NCI-H128 (cell line): ENCODE measurements around the gene CDK19.

ENCODE experiments used
- DNase-seq: peaks from one replicate; lab custom pipeline; 2025; ENCODE audit not compliant: unreplicated experiment; lab: John Stamatoyannopoulos, UW

The CDK19 gene

DNA sequence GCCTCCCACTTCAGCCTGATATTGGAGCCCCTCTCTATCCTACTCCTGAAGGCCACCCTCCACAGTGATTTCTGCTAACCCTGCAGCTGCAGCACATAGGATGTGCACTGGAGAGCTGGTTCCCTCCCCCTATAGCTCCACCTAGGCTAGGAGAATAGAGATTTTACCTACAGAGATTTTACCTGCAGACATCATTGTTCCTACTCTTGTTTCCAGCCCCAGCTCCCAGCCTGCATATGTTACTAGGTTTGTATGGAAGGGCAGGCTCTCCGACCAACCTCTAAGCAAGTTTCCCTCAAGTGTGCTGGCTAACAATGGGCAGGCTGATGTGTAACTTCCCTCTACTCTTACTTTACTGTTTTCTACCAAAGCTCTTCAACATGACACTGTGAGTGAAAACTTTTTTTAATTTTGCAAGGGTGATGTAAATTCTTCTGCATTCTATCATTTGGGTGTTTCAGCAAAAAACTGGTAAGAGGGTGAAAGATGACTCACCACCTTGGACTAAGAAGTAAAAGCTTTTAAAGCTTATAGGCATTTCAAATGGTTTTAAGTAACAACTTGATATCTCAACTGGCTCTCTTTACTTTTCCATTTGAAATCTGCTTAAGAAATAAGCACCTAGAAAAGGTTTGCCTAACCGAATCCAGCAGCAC is 106.8 kb downstream of the CDK19 start:
- no peak for DNase-seq

DNA sequence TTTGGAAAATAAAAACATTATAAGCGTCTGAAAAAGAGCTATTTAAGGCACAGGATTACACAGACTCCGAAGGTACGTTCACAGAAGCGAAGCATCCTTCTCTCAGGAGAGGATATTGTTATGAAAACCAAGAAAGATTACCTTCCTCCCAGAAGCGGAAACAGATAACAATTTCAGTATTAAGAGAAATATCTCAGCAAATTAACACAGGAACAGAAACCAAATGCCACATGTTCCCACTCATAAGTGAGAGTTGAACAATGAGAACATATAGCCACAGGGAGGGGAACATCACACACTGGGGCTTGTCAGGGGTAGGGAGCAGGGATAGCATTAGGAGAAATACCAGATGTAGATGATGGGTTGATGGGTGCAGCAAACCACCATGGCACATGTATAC is 109.7 kb downstream of the CDK19 start:
- DNase-seq: no peak

DNA sequence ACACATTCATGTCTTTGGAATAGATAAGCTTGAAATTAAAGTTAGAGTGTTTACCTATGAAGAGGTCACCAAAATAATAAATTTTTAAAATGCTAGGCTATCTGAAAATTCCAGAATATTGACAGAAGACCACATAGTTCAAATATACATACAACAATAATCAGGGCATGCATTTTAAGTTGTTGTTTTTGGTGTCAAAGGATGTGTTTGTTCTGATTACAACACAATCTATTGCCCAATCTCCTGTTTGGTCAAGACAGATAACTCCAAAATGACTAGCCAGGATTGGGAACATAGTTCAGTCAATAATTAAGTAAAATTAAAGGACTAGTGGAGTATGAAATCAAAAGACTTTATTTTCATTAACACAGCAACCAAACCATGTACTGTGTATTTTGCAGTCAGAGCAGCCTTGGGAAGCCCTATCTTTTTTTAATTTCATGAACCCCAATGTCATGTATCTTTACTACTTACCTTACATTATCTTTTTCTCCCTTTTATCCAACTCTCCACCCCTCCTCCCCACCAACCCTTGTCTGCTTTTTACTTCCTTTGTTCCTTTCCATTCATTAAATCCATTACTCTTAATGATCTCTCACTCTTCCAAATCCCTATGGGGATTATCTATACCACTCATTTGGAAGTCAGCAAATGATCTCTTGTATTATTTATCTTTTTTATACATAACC is 111.2 kb downstream of the CDK19 start:
- DNase-seq: no peak

DNA sequence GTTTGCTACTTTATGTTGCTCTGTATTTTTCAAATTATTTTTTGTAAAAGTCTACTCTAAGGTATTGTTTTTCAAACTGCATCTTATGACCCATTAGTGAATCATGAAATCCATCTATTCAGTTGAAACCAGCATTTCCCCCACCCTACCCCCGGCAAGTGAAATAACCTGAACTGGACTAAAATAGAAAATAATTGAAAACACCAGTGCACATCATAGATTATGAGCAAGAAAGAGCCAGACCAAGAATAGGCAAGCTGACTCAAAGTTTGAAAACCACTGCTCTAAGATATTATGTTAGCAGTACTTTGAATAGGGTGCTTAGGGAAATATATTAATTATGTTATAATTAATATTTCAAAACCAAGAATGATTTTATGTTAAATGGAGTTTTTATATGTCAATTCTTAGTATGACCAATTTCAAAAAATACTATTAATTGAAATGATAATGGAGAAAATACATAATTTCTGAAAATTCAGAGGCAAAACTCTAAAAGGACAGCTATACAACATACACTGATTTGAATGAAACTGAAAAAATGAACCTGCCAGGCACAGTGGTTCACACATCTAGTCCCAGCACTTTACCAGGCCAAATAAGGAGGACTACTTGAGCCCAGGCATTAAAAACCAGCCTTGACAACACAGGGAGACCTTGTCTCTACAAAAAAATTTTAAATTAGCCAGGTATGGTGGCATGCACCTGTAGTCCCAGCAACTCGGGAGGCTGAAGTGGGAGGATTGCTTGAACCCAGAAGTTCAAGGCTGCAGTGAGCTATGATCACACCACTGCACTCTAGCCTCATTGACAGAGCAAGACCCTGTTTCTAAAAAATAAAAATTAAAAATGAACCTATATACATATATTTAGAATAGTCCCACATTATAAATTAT is 112.0 kb downstream of the CDK19 start:
- no peak for DNase-seq

DNA sequence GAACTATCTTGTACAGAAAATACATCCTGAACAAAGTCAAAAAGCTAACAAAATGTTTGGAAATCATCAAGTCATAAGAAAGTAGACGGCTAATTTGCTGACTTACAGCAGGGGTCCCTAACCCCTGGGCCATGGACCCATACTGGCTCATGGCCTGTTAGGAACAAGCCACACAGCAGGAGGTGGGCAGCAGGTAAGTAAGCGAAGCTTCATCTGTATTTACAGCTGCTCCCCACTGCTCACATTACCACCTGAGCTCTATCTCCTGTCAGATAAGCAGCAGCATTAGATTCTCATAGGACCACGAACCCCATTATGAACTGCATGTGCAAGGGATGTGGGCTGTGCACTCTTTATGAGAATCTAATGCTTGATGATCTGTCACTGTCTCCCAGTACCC is 115.5 kb downstream of the CDK19 start:
- DNase-seq: no peak

DNA sequence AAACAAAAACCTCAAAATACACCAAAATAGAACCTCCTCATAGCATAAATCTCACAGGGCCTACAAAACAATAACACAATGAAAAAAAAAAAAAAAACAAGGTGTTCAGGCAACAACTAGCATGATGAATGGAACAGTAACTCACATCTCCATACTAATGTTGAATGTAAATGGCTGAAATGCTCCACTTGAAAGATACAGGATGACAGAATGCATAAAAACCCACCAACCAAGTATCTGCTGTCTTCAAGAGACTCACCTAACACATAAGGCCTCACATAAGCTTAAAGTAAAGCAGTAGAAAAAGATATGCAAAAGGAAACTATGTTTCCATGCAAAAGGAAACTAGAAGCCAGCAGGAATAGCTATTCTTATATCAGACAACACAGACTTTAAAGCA is 121.3 kb downstream of the CDK19 start:
- no peak for DNase-seq

DNA sequence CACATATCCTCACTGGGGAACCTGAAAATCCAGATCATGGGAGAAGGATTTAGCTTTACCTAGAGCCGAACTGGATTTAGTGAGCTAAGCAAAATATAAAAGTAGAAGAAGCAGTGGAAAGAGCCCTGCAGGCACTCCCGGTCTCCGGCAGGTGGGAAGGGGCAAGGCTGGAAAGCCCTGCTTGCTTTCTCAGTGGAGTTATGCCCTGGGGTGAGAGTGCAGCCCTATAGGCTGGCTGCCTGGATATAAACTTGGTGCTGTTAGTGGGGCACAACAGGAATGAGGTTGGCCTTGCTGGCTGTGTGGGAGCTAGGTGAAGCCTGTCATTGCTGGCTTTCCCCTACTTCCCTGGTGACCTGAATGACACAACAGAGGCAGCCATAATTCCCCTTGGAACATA is 122.0 kb downstream of the CDK19 start:
- DNase-seq: no peak

DNA sequence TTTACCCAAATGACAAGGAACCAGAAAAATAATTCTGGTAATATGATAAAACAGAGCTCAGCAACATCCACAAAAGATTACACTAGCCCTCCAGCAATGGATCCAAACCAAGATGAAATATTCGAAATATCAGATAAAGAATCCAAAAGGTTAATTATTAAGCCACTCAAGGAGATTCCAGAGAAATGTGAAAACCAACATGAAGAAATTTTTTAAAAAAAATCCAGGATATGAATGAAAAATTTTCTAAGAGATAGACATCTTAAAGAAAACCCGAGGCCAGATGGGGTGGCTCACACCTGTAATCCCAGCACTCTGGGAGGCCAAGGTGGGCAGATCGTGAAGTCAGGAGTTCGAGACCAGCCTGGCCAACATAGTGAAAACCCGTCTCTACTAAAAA is 124.4 kb downstream of the CDK19 start:
- no peak for DNase-seq

DNA sequence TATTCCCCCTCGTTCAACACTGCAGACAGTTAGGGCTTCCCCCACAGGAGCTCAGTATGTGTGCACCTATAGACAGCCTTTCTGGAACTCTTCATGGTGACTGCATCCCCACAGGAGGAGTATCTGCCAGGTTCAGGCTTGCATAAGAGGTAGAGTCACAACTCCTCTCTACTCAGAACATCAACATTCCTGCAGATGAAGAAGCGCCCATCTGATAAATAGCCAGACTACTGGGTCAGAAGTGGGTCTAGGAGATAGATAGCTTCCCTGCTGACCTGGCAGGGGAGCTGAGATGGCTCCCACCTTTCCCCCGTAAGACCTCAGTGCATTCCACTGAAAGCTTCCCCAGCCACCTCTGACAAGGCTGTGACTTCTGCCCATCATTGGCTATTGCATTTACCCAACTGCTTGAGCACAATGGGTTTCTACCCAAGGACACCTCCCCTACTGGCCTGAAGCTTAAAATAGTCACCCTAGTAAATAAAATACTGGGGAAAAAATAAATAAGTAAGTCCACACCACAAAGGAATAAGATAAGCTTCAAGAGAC is 125.1 kb downstream of the CDK19 start:
- no peak for DNase-seq

DNA sequence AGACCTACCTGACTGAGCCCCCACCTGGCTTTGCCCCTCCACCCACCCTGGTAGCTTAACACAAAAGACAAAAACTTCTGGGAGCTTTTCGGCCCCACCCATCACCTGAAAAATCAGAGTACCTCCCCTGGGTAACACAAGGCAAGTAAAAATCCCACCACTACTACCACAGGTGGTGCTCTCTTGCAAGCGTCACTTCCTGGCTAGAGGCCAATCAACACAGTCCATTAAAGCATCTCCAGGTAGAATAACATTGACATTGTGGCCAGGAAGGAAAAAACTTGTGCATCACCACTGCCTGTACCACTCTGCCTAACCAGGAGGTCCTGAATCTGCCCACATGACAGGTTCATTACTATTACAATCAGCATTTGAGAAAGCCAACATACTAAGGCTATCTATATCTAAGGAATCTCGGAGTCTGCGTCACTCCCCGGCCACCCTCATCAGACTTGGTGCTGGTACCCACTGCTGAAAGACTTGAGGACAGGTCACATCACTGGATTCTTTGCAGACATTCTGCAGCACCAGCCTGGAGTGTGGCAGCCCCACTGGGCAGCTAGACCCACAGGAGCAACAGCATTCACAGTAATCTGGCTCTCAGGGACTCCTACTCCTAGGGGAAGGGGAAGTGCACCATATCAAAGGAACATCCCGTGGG is 125.9 kb downstream of the CDK19 start:
- no peak for DNase-seq

DNA sequence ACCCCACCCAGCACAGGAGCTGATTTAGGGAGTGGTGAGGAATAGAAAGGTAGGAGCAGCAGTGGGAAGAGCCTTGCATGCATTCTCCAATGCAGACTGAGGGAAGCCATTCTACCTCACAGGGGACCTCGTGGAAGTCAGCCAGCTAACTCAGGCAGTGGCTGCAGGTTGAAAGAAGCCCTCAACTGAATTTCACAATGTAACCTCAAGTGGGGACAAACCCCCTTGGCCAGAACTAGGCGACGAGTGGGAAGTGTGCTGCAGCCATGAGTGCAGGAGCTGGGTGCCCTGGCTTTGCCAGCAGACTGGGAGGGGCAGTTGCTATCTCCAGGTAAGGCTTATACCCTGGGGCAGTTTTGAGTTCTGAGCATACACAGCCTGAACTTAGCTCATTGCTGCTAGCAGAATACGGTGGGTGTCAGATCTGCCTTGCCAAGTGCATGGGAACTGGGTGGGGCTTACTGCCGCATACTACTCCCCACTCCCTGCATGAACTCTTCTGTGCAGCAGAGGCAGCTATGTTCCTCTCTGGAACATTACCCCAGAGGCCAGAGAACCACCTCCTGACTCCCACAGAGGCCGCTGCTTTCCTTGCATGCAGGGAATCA is 126.5 kb downstream of the CDK19 start:
- DNase-seq: no peak

DNA sequence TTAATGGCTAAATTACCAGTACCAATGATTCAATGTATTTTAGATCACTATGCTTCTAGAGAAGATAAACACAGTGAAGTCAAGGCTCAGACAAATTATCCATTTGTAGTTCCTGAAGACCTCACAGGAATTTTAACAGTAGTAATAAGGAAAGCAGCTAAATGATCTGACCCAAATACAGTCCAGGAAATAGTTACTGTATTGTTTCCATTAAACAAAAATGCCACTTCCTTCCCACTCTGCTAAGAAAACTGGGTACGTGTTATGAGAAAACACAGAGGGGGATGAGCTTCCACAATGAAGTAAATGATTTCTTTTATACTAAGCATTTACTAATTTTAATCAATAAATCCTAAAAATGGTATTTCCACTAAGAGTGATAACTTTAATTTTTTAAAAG is 127.9 kb downstream of the CDK19 start:
- DNase-seq: no peak

DNA sequence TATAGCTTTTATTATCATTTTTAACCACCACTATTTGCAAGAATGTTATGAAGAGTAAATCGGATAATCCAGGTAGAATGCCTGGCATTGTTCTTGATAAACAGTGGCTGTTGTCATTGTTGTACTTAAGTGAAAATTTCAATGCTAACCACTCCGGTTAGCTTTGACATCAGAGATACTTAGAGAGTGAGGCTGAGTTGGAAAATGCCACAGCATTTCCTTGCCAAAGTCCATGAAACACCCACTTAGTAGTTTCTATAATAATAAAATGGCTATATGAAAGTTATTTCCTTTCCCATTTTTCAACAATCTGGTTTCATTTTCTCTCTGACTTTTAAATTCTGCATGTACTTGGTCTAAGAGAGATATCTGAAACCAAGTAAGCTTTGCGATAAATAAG is 132.0 kb downstream of the CDK19 start:
- DNase-seq: no peak

DNA sequence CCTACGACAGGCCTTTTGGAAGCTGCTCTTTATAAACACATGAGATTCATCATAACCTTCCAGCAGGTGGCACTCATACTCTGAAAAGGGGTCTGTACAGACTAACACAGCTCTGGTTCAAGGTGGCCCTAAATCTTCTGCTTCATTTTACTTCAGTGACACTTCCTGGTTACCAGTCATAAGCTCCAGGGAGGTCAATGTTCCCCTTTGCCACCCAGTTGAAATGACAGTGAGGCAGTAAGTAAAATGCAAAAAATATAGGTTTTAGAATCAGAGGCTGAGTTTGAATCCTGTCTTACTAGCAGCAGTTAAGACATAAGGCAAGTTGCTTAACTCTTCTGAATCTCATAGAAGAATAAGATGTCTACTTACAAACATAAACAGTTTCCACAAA is 132.8 kb downstream of the CDK19 start:
- peak; percentile 62 for DNase-seq

DNA sequence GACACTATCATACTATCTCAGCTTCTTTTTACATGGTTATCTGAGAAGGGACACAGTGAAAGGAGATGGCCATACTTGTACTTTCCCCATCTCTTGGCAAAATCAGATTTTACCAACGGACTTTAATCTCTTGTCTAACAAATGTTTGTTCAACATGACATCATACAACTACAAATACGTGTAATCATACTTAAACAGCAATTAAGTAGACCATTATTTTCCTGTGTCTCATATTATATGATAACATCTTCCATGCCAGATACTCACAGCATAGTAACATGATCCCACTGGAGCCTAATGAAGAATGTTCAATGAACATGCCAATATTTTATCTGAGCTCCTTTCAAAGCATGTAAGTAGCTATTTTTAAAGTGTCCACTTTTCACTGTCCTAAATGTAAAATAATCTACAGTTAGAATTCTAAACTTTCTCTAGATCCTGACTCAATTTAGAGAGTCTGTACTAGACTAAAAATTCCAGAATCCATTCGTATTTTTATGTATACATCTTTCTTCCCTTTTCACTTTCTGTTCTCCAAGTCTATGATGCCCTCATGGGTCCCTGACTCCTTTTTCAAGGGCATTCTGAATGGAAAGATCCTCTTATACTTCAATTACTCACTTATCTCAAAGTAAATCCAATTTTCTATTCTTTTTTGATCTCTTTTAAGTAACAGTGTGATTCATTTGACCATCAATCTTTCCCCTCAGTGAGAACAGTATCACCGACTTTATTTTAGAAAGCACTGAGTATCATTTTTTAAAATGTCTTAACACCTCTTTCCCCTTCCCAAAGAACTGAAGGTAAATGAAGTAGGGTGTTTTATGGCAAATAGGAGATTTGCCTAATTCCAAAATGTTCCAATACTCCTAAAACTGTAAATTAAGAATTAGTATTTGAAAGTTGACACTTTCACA is 133.5 kb downstream of the CDK19 start:
- DNase-seq: no peak

DNA sequence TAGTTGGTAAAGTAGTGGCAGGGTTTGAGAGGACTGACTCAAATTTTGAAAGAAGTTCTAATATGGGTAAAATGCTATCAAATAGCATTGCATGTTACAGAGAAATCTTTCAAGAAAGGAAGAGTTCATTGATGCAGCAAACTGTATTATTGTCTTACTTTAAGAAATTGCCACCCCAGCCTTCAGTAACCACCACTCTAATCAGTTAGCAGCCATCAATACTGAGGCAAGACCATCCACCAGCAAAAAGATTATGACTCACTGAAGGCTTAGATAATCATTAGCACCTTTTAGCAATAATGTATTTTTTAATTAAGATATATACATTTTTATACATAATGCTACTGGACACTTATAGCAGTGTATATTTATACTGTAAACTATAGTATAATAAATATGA is 138.9 kb downstream of the CDK19 start:
- no peak for DNase-seq

DNA sequence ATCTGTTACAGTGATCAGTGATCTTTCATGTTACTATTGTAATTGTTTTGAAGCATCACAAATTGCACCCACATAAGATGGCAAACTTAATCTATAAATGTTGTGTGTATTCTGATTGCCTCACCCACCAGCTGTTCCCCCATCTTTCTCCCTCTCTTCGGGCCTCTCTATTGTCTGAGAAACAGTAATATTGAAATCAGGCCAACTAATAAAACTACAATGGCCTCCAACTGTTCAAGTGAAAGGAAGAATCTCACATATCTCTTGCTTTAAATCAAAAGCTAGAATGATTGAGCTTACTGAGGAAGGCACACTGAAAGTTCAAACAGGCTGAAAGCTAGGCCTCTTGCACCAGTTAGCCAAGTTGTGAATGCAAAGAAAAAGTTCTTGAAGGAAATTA is 141.2 kb downstream of the CDK19 start:
- DNase-seq: no peak

DNA sequence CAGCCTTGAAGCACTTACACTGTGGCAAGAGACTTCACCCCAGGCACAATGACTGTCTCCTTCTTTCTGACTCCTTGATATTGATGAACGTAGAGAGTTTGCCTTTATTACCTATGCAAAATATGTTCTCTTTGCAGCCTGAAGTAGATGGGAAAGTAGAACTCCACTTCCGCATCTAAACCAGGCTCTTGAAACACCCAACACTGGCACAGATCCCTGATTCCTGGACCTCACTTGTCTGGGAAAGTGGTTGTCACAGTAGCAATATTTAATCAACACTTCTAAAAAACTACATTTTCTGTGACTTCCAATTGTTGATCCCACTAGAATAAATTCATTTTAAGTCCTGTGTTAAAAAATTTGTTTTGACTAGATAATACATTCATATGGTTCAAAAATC is 143.1 kb downstream of the CDK19 start:
- no peak for DNase-seq

DNA sequence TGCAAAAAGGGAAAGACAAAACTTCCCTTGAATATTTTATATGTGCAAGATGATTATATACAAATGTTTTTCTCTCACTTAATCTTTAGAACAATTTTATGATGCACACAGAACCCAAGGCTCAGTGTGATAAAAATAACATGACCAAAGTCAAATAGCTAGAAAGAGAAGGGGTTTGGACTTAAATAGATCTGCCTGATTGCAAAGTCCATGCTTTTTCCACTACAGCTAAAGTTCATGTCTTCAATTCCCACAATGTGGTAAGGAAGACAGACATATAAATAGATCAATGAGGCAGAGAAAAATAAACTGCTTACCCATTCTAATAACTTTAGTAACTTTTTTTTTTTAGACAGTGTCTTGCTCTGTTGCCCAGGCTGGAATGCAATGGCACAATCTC is 143.8 kb downstream of the CDK19 start:
- DNase-seq: no peak

DNA sequence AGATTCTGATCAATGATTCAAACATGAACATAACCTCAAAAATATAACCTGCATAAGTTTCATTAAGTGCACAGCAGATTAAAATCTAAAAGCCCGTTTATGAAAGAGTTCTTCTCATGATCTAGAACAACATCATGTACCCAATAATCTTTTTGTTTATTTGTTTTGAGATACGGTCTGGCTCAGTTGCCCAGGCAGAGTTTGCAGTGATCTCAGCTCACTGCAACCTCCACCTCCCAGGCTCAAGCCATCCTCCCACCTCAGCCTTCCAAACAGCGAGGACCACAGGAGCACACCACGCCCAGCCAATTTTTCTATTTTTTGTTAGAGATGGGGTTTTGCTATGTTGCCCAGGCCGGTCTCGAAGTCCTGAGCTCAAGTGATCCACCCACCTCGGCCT is 149.7 kb downstream of the CDK19 start:
- no peak for DNase-seq
